Brain microvascular endothelial cell (primary cell): ENCODE measurements around the gene NUDT14.

Source experiments
- DNase-seq: peaks from one replicate; pipeline ENCODE4 v3.0.0-alpha.2; 2020
- H3K27ac ChIP-seq: fragments of 250-450 bp; sonication (Bioruptor Pico); 2 replicates; pipeline ENCODE4 v1.5.1; 2020; ENCODE audit warnings: mild to moderate bottlenecking, moderate library complexity
- H3K27me3 ChIP-seq: fragments of 250-450 bp; sonication (Bioruptor Pico); replicated peaks from 2 replicates; pipeline ENCODE4 v1.5.1; 2020; ENCODE audit warnings: mild to moderate bottlenecking
- H3K36me3 ChIP-seq: fragments of 250-450 bp; sonication (Bioruptor Pico); replicated peaks from 2 replicates; pipeline ENCODE4 v1.5.1; 2020; ENCODE audit warnings: mild to moderate bottlenecking
- H3K4me3 ChIP-seq: 2 replicates; pipeline ENCODE4 v1.5.1; 2011; ENCODE audit warnings: low read depth, mild to moderate bottlenecking, control low read depth, low read length, moderate library complexity
- in situ Hi-C: cut with HindIII; loops from 2 replicates; pipeline ENCODE4 v1.10.0; 2017; ENCODE audit warnings: low sequenced_read_pairs, low pct_ligation_motif_present
- TF ChIP-seq, protein P1 (sequence below): IDR thresholded peaks from 2 replicates; pipeline ENCODE4 v1.5.1; 2011; ENCODE audit warnings: low read depth, mild to moderate bottlenecking, moderate library complexity, low read length, control low read depth, inconsistent platforms; ENCODE audit errors: missing control alignments

Gene NUDT14

DNA sequence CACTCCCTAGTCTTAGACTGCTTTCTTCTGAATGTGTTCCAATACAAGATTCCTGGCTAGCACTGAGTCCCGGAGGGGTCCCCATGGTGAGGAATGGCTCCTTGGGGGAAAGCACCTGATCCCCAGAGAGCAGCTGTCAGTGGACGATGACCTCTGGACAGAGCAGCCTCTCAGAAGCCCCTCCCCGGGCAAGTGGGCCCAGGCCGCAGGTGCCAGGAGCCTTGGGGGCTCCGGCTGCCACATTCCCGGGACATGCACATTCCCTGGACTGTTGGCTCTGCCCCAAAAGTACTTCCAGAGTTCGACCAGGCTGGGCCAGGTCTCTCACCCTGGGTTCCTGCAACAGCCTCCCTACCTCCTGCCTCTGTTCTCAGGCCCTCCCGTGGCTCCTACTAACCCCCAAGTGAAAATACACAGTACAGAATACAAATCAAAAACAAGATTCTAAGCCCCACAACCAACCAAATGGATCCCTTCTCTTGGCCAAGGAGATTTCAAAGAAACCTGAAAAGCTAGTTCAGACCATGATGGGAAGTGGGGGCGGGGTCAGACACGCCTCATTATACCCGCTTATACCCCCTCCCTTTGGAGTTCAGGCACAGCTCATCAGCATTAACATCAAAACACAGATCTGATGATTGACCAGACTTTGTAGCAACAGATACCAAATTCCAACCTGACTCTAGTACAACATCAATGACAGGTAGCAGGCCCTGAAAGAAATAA, 43.9 kb upstream of the NUDT14 start:
- H3K4me3 ChIP-seq: no peak overlapping the region
- TF ChIP-seq, protein P1, sequence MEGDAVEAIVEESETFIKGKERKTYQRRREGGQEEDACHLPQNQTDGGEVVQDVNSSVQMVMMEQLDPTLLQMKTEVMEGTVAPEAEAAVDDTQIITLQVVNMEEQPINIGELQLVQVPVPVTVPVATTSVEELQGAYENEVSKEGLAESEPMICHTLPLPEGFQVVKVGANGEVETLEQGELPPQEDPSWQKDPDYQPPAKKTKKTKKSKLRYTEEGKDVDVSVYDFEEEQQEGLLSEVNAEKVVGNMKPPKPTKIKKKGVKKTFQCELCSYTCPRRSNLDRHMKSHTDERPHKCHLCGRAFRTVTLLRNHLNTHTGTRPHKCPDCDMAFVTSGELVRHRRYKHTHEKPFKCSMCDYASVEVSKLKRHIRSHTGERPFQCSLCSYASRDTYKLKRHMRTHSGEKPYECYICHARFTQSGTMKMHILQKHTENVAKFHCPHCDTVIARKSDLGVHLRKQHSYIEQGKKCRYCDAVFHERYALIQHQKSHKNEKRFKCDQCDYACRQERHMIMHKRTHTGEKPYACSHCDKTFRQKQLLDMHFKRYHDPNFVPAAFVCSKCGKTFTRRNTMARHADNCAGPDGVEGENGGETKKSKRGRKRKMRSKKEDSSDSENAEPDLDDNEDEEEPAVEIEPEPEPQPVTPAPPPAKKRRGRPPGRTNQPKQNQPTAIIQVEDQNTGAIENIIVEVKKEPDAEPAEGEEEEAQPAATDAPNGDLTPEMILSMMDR: no peak
- H3K36me3 ChIP-seq: peaks cover 12% of the 10 kb centered on the region
- no peak for DNase-seq
- H3K27ac ChIP-seq: no peak overlapping the region
- in situ Hi-C loops: no loop called here
- H3K27me3 ChIP-seq: no peaks in the 10 kb centered on the region

DNA sequence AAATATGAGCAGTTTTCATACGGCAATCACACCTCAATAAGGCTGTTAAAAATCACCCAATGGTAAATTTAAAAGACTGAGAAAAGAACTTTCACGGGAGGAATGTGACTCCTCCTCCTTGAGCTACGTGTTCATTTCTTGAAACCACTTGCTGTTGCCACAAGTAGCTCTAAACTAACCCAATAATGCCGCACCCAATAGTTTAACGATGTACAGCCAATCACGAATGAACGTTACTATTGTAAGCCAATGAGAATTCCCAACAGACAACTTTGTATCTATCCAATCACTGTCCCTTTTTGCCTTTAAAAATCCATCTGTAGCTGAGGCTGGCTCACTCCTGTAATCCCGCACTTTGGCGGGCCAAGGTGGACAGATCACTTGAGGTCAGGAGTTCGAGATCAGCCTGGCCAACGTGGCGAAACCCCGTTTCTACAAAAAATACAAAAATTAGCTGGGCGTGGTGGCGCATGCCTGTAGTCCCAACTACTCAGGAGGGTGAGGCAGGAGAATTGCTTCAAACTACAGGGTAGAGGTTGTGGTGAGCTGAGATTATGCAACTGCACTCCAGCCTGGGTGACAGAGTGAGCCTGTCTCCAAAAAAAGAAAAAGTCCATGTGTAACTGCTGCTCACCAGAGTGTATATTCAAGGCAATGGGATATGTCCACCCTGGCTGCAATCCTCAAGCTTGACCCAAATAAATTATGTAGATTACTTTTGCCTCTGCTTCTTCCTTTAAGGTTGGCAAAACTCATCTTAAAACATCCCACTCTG, 42.8 kb upstream of the NUDT14 start:
- Histone ChIP-seq H3K4me3 (no peak overlapping the region), H3K27ac (no peak overlapping the region), H3K27me3 (no peaks in the 10 kb centered on the region), H3K36me3 (peaks cover 15% of the 10 kb centered on the region)
- no peak for DNase-seq
- in situ Hi-C loops: no loop called here
- TF ChIP-seq, protein P1: no peak

DNA sequence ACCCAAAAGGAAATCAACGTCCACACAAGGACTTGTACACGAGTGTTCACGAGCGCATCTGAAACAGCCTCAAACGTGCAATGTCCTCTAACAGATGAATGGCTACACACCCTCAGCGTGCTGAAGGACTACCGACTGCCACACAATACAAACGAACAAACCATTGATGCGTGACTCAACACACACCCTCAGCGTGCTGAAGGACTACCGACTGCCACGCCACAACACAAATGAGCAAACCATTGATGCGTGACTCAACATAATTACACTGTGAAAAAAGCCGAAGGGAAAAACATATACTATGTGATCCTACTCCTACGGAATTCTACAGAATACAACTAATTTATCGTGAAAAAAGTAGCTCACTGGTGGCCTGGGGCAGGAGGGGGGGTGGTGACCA, 42.1 kb upstream of the NUDT14 start:
- in situ Hi-C loops: no loop called here
- TF ChIP-seq, protein P1: no peak
- no peak overlapping the region for H3K4me3 ChIP-seq
- DNase-seq: no peak
- H3K27ac ChIP-seq: no peak overlapping the region
- peaks cover 20% of the 10 kb centered on the region for H3K36me3 ChIP-seq
- H3K27me3 ChIP-seq: no peaks in the 10 kb centered on the region

DNA sequence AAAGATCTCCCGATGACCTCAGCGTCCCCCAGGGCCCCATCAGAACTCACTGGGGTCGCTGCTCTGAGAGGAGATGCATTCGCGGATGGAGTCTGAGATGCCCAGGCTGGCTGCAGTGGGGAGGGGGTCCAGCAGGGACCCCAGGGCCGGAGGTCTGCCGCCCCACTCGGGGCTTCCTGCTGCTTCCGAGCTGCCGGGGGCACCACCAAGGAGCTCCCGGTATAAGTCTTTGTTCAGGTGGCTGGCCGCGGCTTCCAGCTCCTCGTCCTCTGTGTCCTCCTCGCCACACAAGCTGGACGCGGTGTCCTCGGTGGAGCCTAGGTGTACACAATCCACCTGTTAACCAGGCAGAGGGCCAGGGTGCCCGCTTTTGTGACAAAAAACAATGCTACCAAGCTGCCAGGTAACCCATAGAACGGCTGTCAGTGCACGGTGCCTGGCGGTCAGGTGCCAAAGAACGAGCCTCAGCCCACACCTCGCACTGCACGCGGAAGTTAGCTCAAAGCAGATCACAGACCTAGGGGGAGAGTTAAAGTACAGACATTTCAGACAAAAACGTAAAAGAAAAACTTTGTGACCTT, 40.6 kb upstream of the NUDT14 start:
- Histone ChIP-seq H3K36me3 (peaks cover 27% of the 10 kb centered on the region), H3K4me3 (no peak overlapping the region), H3K27me3 (no peaks in the 10 kb centered on the region), H3K27ac (no peak overlapping the region)
- TF ChIP-seq, protein P1: no peak
- in situ Hi-C loops: no loop called here
- no peak for DNase-seq

DNA sequence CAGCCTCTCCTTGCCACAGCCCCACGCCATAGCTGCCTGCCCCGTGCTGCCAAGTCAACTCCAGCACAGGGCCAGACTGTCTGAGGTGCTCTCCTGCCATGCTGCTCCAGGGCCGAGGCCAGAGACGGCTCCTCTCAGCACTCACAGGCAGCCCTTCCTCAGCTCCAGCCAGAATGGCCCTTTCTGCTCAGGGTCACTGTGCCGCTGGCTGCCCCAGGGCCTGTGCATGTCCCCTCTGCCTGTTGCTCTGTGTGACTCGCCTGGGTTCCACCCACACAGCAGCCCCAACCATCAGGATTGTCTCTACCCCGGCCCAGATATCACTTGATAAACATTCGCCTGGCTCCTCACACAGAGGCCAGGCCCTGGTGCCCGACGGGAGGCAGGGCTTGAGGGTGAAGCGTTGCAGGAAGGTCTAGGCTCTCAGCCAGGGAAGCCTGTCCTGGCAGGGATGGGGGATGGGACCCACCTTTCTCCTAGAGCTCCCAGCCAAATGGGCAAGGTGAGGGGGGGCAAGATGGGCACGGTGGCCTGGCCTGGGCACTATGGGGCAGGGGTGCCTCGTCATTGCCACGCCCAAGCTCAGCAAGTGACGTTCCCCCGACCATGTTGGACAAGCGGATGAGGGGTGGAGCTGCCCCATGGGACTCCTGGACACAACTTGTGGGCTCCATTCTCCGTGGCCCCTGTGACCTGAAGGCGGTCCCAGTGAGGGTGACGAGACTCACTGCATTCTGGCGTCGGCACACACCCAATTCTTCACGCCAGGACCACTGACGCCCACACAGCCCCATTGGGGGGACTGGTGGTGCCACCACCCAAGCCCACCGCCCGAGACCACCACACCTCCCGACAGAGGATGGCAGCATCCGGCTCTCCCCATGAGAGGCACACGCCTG, 39.8 kb upstream of the NUDT14 start:
- TF ChIP-seq, protein P1: no peak
- Histone ChIP-seq H3K27ac (no peak overlapping the region), H3K4me3 (no peak overlapping the region), H3K36me3 (peaks cover 29% of the 10 kb centered on the region), H3K27me3 (no peaks in the 10 kb centered on the region)
- in situ Hi-C loops: no loop called here
- no peak for DNase-seq
